GM12865 (cell line): ENCODE measurements around the gene C10orf143.

Experiments used
- DNase-seq: peaks from one replicate; pipeline ENCODE4 v3.0.0; 2010; ENCODE audit warnings: low read depth
- H3K4me3 ChIP-seq: 2 replicates; pipeline ENCODE4 v1.5.1; 2011; ENCODE audit warnings: mild to moderate bottlenecking, low read depth, low read length, control low read depth
- TF ChIP-seq, protein P1 (sequence below): IDR thresholded peaks from 2 replicates; pipeline ENCODE4 v1.5.1; 2011; ENCODE audit warnings: low read length, control low read depth, low read depth, inconsistent platforms; ENCODE audit not compliant: insufficient read depth; ENCODE audit errors: missing control alignments

Gene C10orf143

GRCh38 chr10:130037169-130037661 is 73.4 kb downstream of the C10orf143 start:
- no peak for DNase-seq
- TF ChIP-seq, protein P1, sequence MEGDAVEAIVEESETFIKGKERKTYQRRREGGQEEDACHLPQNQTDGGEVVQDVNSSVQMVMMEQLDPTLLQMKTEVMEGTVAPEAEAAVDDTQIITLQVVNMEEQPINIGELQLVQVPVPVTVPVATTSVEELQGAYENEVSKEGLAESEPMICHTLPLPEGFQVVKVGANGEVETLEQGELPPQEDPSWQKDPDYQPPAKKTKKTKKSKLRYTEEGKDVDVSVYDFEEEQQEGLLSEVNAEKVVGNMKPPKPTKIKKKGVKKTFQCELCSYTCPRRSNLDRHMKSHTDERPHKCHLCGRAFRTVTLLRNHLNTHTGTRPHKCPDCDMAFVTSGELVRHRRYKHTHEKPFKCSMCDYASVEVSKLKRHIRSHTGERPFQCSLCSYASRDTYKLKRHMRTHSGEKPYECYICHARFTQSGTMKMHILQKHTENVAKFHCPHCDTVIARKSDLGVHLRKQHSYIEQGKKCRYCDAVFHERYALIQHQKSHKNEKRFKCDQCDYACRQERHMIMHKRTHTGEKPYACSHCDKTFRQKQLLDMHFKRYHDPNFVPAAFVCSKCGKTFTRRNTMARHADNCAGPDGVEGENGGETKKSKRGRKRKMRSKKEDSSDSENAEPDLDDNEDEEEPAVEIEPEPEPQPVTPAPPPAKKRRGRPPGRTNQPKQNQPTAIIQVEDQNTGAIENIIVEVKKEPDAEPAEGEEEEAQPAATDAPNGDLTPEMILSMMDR, result no peak

GRCh38 chr10:130036296-130037065 is 74.1 kb downstream of the C10orf143 start:
- TF ChIP-seq, protein P1, result no peak
- H3K4me3 ChIP-seq, result no peak overlapping the region
- no peak for DNase-seq

More at GRCh38 chr10:130037169-130037661, 73.4 kb downstream of the C10orf143 start:
- H3K4me3 ChIP-seq, result no peak overlapping the region

GRCh38 chr10:130029209-130029608 is 81.4 kb downstream of the C10orf143 start:
- H3K4me3 ChIP-seq, result no peak overlapping the region
- TF ChIP-seq, protein P1, result no peak

GRCh38 chr10:130028465-130028819 is 82.2 kb downstream of the C10orf143 start:
- no peak overlapping the region for H3K4me3 ChIP-seq
- TF ChIP-seq, protein P1, result no peak
- DNase-seq, result no peak

More at GRCh38 chr10:130029209-130029608, 81.4 kb downstream of the C10orf143 start:
- no peak for DNase-seq

- DNase-seq, result no peak
- H3K4me3 ChIP-seq, result no peak overlapping the region
- TF ChIP-seq, protein P1, result no peak
Observed at GRCh38 chr10:130027716-130028464, 82.7 kb downstream of the C10orf143 start.

GRCh38 chr10:130026670-130027456 is 83.8 kb downstream of the C10orf143 start:
- TF ChIP-seq, protein P1, result no peak
- no peak overlapping the region for H3K4me3 ChIP-seq
- no peak for DNase-seq
